Stimulated activated effector memory CD8-positive, alpha-beta T cell treated with anti-CD3 and anti-CD28 coated beads, Interleukin-12 subunit alpha, Interleukin-12 subunit beta, amount 100 ng/mL, for 72 hours (primary cell): ENCODE results near the gene KCNAB1.

Experiments
- ATAC-seq: fragments of 150-1000 bp; cut with Tn5 transposase; 2 replicates; pipeline ENCODE4 v1.10.0; 2021
- DNase-seq, 2 donors: peaks; one replicate each; pipeline ENCODE4 v3.0.0; 2021 to 2022; ENCODE audit warnings: low spot score in 2 of 2
- H3K27ac Mint-ChIP-seq: one replicate; pipeline ENCODE4 v1.8.0; 2022; ENCODE audit warnings: mild to moderate bottlenecking, mixed read lengths
- H3K36me3 Mint-ChIP-seq: one replicate; pipeline ENCODE4 v1.8.0; 2022; ENCODE audit warnings: mild to moderate bottlenecking, mixed read lengths
- H3K4me1 Mint-ChIP-seq: one replicate; pipeline ENCODE4 v1.8.0; 2022; ENCODE audit warnings: mixed read lengths
- H3K4me3 Mint-ChIP-seq: one replicate; pipeline ENCODE4 v1.8.0; 2022; ENCODE audit warnings: mild to moderate bottlenecking, mixed read lengths
- H3K9me3 Mint-ChIP-seq: one replicate; pipeline ENCODE4 v1.8.0; 2022; ENCODE audit warnings: mixed read lengths

Gene KCNAB1

GRCh38 chr3:156150434-156151066 lies 30.2 kb downstream of the KCNAB1 start:
- peak overlapping the region; percentile 63 for H3K27ac Mint-ChIP-seq
- ATAC-seq: peak; percentile 45
- H3K36me3 Mint-ChIP-seq: no peaks in the 10 kb centered on the region

GRCh38 chr3:156151824-156152428 lies 31.5 kb downstream of the KCNAB1 start:
- no peak overlapping the region for H3K27ac Mint-ChIP-seq
- no peaks in the 10 kb centered on the region for H3K36me3 Mint-ChIP-seq
- no peak overlapping the region for H3K4me3 Mint-ChIP-seq
- peaks cover 16% of the 10 kb centered on the region for H3K4me1 Mint-ChIP-seq
- no peaks in the 10 kb centered on the region for H3K9me3 Mint-ChIP-seq
- peak; percentile 25 to 57 for DNase-seq
- ATAC-seq: peak; percentile 45

More at GRCh38 chr3:156150434-156151066, 30.2 kb downstream of the KCNAB1 start:
- DNase-seq: no peak
- Mint-ChIP-seq H3K4me3 (peak overlapping the region; percentile 17), H3K4me1 (peaks cover 16% of the 10 kb centered on the region), H3K9me3 (no peaks in the 10 kb centered on the region)

GRCh38 chr3:156158656-156159295 lies 38.4 kb downstream of the KCNAB1 start:
- ATAC-seq (no peak), DNase-seq (no peak)
- H3K4me1 Mint-ChIP-seq: peaks cover 19% of the 10 kb centered on the region
- no peaks in the 10 kb centered on the region for H3K36me3 Mint-ChIP-seq
- H3K4me3 Mint-ChIP-seq: no peak overlapping the region
- H3K9me3 Mint-ChIP-seq: no peaks in the 10 kb centered on the region
- no peak overlapping the region for H3K27ac Mint-ChIP-seq

- peak overlapping the region; percentile 2 for H3K27ac Mint-ChIP-seq
- ATAC-seq: peak; percentile 74
- H3K4me3 Mint-ChIP-seq: peak overlapping the region; percentile 27
These were observed 40.3 kb downstream of the KCNAB1 start for GRCh38 chr3:156160647-156161046.

GRCh38 chr3:156161172-156161571 lies 40.8 kb downstream of the KCNAB1 start:
- H3K9me3 Mint-ChIP-seq: no peaks in the 10 kb centered on the region
- peak overlapping the region; percentile 45 for H3K27ac Mint-ChIP-seq
- H3K4me3 Mint-ChIP-seq: peak overlapping the region; percentile 27
- DNase-seq: no peak
- ATAC-seq: peak; percentile 75
- H3K36me3 Mint-ChIP-seq: no peaks in the 10 kb centered on the region
- peaks cover 19% of the 10 kb centered on the region for H3K4me1 Mint-ChIP-seq

More at GRCh38 chr3:156160647-156161046, 40.3 kb downstream of the KCNAB1 start:
- Mint-ChIP-seq H3K9me3 (no peaks in the 10 kb centered on the region), H3K4me1 (peaks cover 19% of the 10 kb centered on the region), H3K36me3 (no peaks in the 10 kb centered on the region)
- DNase-seq: no peak

- DNase-seq (no peak), ATAC-seq (no peak)
- H3K9me3 Mint-ChIP-seq: no peaks in the 10 kb centered on the region
- peaks cover 19% of the 10 kb centered on the region for H3K4me1 Mint-ChIP-seq
- H3K27ac Mint-ChIP-seq: no peak overlapping the region
- no peaks in the 10 kb centered on the region for H3K36me3 Mint-ChIP-seq
- H3K4me3 Mint-ChIP-seq: no peak overlapping the region
These were observed 43.5 kb downstream of the KCNAB1 start for GRCh38 chr3:156163848-156164247.

GRCh38 chr3:156166808-156167207 lies 46.4 kb downstream of the KCNAB1 start:
- no peaks in the 10 kb centered on the region for H3K9me3 Mint-ChIP-seq
- H3K27ac Mint-ChIP-seq: no peak overlapping the region
- ATAC-seq (no peak), DNase-seq (no peak)
- no peaks in the 10 kb centered on the region for H3K4me1 Mint-ChIP-seq
- H3K36me3 Mint-ChIP-seq: no peaks in the 10 kb centered on the region
- H3K4me3 Mint-ChIP-seq: no peak overlapping the region

- ATAC-seq: no peak
- H3K4me1 Mint-ChIP-seq: no peaks in the 10 kb centered on the region
- no peak overlapping the region for H3K27ac Mint-ChIP-seq
- no peak for DNase-seq
- no peak overlapping the region for H3K4me3 Mint-ChIP-seq
- no peaks in the 10 kb centered on the region for H3K36me3 Mint-ChIP-seq
- H3K9me3 Mint-ChIP-seq: no peaks in the 10 kb centered on the region
These were observed 50.2 kb downstream of the KCNAB1 start for GRCh38 chr3:156170571-156170970.

- Mint-ChIP-seq H3K27ac (no peak overlapping the region), H3K9me3 (no peaks in the 10 kb centered on the region), H3K4me3 (no peak overlapping the region), H3K36me3 (no peaks in the 10 kb centered on the region), H3K4me1 (no peaks in the 10 kb centered on the region)
- no peak for DNase-seq
- ATAC-seq: no peak
These were observed 51.2 kb downstream of the KCNAB1 start for GRCh38 chr3:156171281-156172267.

GRCh38 chr3:156172536-156172935 lies 52.2 kb downstream of the KCNAB1 start:
- DNase-seq: no peak
- no peak for ATAC-seq
- Mint-ChIP-seq H3K27ac (no peak overlapping the region), H3K36me3 (no peaks in the 10 kb centered on the region), H3K9me3 (no peaks in the 10 kb centered on the region), H3K4me1 (no peaks in the 10 kb centered on the region), H3K4me3 (no peak overlapping the region)

GRCh38 chr3:156174229-156174847 lies 54.0 kb downstream of the KCNAB1 start:
- H3K27ac Mint-ChIP-seq: no peak overlapping the region
- no peak for DNase-seq

GRCh38 chr3:156175570-156175969 lies 55.2 kb downstream of the KCNAB1 start:
- Mint-ChIP-seq H3K4me3 (no peak overlapping the region), H3K9me3 (no peaks in the 10 kb centered on the region), H3K27ac (no peak overlapping the region), H3K4me1 (no peaks in the 10 kb centered on the region), H3K36me3 (no peaks in the 10 kb centered on the region)
- DNase-seq (no peak), ATAC-seq (no peak)

More at GRCh38 chr3:156174229-156174847, 54.0 kb downstream of the KCNAB1 start:
- ATAC-seq: no peak
- H3K4me1 Mint-ChIP-seq: no peaks in the 10 kb centered on the region
- no peak overlapping the region for H3K4me3 Mint-ChIP-seq
- no peaks in the 10 kb centered on the region for H3K9me3 Mint-ChIP-seq
- no peaks in the 10 kb centered on the region for H3K36me3 Mint-ChIP-seq

GRCh38 chr3:156176048-156176447 lies 55.7 kb downstream of the KCNAB1 start:
- DNase-seq: no peak
- Mint-ChIP-seq H3K9me3 (no peaks in the 10 kb centered on the region), H3K4me3 (no peak overlapping the region), H3K36me3 (no peaks in the 10 kb centered on the region), H3K27ac (no peak overlapping the region), H3K4me1 (no peaks in the 10 kb centered on the region)
- ATAC-seq: no peak

- H3K9me3 Mint-ChIP-seq: no peaks in the 10 kb centered on the region
- no peaks in the 10 kb centered on the region for H3K4me1 Mint-ChIP-seq
- no peak overlapping the region for H3K4me3 Mint-ChIP-seq
- no peaks in the 10 kb centered on the region for H3K36me3 Mint-ChIP-seq
- no peak for ATAC-seq
- no peak for DNase-seq
- H3K27ac Mint-ChIP-seq: no peak overlapping the region
These were observed 56.3 kb downstream of the KCNAB1 start for GRCh38 chr3:156176629-156177210.
